Measurements from ENCODE around the gene CPSF2.
"Not testable (repeated sequence)": the region's sequence is repeated elsewhere in the genome, so short reads cannot be mapped to it uniquely, and the experiment has no call there.

CPSF2 gene

DNA sequence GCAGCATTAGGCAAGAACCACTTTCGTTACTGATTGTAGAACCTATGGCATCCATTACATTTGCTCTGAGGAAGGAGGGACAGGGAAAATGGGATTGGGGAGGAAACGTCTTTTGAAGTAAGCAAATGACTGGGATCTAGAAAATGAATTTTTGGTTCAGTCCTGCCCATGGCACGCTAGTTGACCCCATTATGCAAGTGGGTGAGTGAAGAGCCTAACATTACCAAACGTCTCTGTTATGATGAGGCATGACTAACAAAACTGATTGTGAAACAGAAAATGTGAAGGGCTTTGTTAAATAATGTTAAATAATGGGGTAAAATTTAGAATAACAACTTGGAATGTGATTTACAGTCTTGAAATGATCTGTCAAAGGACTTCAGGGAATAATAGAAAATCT, 38.9 kb downstream of the CPSF2 start:
- no peak for DNase-seq

DNA sequence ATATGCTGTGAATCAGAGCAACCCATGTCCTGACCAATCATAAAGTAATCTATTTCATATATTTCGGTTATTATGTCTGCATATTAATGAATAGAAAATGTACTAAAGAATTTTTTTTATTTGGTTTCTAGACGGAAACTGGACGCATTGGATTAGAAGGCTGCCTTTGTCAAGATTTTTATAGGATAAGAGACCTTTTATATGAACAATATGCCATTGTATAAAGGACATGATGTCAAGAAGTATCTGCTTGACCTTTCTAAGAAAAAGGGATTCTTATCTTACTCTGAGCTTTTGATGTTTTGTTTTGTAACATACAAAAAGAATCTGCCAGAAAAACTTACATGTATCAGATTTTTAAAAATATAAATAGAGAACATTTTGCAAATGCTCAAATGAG, 39.8 kb downstream of the CPSF2 start:
- DNase-seq: no peak

DNA sequence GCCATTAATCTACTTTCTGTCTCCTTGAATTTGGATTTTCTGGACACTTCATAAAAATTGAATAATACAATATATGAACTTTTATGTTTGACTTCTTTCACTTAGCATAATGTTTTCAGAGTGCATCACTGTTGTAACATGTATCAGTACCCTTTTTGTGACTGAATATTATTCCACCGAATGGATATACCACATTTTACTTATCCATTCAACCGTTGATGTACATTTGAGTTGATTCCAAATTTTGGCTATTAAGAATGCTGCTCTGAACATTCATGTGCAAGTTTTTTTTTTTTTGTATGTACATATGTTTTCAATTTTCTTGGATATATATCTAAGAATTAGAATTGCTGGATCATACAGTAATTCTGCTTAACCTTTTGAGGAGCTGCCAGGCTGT, 43.2 kb downstream of the CPSF2 start:
- no peak for DNase-seq

DNA sequence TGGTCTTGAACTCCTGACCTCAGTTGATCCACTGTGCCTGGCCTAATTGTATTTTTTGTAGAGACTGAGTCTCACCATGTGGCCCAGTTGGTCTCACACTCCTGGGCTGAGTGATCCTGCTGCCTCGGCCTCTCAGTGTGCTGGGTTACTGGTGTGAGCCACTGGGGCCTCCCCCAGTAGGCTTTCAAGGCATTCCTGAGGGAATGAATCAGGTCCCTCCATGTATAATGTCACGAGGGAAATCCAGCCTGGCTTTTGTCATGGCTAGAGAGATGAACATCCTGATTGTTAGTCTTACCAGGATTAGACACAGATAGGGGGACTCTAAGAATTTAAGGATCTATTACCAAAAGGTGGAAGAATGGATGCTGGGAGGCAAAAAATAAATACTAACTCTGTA, 51.9 kb downstream of the CPSF2 start:
- no peak for DNase-seq

DNA sequence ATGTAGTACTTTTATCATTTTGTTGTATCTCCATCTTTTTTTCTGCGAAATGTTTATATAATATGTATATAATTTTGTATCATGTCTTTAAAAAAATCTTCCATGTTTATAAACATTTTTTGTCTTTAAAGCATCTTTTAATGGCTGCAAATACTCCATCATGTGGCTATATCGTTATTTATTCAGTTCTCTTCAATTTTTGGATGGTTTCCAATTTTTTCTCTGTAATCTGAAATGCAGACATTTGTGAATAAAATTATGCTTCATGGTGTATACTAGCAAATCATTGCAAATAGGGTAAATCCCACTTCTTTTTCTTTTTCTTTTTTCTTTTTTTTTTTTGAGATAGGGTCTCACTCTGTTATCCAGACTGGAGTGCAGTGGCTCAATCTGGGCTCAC, 54.0 kb downstream of the CPSF2 start:
- DNase-seq: no peak

DNA sequence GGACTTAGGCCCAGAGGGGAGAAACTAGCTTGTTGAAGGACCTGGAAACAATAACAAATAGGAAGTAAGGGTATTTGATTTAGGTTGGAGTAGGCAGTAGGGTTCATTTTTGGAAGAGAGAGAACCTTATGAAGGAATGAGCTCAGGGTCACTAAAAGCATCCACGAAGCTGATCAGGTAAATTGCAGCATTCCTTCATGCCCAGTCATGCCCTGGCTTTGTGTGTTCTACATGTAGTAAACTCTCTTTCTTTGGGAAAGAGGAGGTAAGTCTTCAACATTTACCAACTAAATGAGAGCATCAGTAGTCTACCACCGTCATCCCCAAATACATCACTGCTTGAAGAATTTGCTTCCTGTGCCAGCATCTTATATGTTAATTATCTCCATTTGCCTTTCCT, 54.7 kb downstream of the CPSF2 start:
- no peak for DNase-seq

DNA sequence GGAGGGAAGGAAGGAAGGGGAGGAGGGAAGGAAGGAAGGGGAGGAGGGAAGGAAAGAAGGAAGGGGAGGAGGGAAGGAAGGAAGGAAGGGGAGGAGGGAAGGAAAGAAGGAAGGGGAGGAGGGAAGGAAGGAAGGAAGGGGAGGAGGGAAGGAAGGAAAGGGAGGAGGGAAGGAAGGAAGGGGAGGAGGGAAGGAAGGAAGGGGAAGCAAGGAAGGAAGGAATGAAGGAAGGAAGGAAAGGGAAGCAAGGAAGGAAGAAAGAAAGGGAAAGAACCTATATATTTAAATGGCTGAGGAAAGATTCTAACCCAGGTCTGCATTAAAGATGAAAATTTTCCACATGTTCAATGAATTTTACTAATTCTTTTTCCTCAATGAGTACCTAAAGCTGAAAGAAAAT, 57.4 kb downstream of the CPSF2 start:
- DNase-seq: not testable (repeated sequence)

DNA sequence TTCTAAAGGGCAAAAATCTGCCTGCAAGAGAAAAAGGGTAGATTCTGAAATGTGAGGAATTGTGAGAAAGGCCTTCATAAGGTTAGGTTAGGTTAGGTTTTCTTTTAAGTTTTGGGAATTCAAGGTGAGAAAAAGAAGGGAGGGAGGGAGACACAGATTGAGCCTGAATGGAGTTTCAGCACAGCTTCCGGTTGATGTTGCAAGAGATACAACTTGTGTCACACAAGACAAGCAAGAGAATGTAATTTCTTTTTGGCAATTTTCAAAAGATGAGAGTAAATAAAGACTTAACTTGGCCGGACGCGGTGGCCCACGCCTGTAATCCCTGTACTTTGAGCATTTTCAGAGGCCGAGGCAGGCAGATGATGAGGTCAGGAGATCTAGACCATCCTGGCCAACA, 63.8 kb downstream of the CPSF2 start:
- DNase-seq: no peak

DNA sequence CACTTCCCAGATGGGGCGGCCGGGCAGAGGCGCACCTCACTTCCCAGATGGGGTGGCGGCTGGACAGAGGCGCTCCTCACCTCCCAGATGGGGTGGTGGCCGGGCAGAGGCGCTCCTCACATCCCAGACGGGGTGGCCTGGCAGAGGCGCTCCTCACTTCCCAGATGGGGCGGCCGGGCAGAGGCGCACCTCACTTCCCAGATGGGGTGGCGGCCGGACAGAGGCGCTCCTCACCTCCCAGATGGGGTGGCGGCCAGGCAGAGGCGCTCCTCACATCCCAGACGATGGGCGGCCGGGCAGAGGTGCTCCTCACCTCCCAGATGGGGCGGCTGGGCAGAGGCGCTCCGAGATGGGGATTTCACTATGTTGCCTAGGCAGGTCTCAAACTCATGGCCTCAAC, 65.8 kb downstream of the CPSF2 start:
- DNase-seq: not testable (repeated sequence)

DNA sequence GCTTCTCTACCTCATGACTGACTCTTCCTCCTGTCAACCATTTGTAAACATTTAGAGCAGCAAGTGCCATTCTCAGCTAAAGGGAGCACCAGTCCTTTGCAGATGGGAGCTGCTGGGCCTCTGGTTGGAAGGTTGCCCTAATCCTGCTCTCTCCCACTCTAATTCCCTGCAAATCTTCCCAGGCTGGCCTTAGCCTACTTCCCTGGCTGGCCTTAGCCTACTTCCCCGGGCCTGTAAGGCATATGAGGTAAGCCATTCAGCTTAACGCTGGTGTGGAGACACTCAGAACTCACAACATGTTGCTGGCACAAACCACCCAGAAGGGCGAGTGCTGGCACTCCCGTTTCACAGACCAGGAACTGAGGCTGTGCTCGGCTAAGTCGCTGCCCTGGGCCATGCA, 69.0 kb downstream of the CPSF2 start:
- no peak for DNase-seq

DNA sequence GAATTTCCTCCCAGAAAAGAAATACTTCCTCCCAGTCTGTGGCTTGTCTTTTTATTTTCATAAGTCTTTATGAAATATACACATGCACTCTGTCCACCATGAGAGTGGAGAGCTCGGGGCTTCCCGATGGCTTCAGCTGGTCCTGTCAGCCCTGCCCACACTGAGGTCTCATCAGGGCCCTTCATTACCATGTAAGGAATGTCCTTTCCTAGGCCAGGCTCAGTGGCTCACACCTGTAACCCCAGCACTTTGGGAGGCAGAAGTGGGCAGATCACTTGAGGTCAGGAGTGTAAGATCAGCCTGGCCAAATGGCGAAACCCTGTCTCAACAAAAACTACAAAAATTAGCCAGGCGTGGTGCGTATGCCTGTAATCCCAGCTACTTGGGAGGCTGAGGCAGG, 77.0 kb downstream of the CPSF2 start:
- no peak for DNase-seq

DNA sequence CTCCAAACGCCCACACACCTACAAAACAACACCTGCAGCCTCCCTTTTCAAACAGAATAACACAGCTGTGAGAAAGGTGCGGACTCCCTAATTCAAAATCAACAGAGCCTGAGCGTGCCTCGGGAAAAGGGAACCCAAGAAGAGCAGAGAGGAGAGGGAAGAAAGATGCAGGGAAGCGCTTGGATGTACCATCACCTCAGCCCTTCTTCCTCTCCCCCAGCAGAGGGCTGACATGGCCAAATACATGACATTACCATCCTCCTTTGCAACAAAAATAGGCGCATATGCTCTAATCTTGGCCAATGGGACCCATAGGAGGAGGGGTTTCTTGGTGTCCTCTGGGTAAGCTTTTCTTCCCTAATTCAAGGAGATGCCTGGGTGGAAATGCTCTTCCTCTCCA, 78.0 kb downstream of the CPSF2 start:
- DNase-seq: no peak

DNA sequence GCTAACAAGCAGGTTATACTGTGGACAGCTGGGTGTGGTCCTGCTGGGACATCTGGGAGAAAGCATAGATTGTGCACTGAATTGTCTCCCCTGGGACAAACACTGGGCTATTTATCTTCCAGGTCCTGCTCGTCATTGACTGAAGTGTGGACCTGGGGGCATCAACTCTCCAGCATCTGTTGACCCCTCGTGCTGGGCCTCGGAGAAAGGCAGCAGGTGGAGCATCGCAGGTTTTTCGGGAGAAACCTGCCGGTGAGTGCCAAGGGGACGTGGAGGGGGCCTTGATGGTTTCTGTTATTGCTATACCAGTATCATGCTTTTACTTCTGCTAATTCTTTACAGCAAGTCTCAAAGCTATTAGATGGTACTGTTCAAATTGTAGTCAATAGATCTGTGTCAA, 81.3 kb downstream of the CPSF2 start:
- no peak for DNase-seq

DNA sequence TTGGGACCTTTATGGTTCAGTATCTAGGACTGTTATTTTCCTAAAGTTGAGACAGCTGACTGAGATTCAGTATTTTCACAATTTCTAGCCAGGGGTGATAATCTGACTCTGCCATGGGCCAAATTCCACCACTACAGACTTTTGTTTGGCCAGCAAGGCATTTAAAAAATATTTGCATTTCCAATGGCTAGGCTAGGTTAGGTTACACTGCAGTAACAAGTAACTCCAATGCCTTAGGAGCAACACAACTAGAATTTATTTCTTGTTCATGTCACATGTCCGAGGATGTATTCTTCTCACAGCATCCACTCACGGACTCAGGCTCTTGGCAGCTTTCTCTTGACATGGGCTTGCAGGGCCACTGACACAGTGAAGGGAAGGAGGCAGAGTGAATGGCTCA, 83.0 kb downstream of the CPSF2 start:
- no peak for DNase-seq

DNA sequence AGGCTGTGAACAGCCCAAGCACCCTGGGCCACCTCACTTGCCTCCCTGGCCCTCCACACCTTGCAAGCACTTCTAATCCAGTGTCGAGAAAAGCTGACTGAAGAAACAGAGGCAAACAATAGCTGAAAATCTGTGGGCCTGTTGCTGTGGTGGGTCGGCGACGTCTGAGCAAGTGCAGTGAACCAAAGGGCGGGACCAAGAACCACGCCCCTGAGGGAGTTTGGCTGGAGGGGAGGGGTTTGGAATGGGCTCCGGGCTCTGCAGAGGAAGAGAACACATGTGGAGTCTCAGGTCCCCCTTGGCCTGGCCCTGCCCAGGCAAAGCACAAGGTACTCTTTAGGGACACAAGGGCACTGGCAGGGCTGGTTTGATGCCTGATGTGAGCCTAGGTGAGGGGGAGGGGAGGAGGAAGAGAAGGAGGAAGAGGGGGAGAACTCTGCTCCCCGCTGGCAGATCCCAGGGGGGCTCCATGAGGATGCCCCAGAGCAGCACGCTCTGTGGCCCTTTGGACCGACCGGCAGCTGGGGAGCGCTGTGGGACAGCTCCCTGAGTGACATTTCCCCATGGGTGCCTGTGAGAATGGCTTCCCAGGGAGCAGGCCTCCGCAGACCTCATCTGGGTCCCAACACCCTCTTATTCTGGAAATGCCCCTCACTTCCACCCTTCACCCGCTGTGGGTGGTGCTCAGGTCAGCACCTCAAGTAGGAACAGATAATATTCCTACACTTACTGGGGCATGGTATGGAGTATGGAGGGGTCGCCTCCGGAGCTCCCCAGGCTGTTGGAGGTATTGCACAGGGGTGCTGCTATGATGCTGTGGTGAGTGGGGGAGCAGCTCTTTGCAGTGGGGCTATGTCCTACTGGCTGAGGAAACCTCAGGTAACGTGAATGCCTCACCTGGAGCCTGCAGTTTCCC, 85.5 kb downstream of the CPSF2 start:
- no peak for DNase-seq

DNA sequence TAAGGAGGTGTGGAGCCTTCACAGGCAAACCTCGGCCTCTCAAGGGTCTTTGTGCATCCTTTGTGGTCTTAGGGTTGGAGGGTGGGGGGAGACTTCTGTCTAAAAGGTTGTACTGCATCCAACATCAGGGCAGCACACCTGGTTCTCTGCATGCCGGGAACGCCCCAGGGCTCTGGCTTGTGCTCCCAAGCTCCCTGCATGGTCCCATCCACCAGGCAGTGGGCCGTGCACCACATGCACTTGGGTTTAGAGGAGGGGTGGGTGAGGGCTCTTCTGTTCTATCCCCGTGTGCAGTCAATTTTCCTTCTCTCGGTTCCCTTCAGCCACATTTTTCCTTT, 86.1 kb downstream of the CPSF2 start:
- DNase-seq: no peak

DNA sequence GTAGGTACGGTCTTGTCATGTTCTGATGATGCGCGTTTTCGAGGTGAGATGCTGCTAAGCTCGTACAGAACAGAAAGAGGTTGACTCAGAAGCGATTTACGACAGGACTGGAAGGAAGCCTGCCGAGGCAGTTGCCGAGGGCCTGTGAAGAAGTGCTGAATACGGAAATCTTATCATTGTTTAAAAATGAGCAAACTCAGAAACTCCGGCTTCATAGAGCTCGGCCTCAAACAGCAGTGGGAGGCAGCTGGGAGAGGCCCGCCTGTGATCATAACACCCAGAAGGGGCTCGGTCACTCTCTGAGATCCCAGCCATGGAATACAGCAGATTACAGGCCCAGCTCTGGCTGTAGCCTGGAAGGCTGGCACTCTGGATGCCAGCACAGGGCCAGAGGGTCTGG, 87.4 kb downstream of the CPSF2 start:
- DNase-seq: no peak

DNA sequence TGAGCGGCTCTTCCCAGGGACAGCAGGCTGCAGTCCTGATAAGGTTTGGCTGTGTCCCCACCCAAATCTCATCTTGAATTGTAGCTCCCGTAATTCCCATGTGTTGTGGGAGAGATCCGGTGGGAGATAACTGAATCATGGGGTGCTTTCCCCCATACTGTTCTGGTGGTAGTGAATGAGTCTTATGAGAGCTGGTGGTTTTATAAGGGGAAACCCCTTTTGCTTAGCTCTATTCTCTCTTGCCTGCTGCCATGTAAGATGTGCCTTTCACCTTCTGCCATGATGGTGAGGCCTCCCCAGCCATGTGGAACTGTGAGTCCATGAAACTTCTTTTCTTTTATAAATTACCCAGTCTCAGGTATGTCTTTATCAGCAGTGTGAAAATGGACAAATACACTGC, 91.4 kb downstream of the CPSF2 start:
- not testable (repeated sequence) for DNase-seq

DNA sequence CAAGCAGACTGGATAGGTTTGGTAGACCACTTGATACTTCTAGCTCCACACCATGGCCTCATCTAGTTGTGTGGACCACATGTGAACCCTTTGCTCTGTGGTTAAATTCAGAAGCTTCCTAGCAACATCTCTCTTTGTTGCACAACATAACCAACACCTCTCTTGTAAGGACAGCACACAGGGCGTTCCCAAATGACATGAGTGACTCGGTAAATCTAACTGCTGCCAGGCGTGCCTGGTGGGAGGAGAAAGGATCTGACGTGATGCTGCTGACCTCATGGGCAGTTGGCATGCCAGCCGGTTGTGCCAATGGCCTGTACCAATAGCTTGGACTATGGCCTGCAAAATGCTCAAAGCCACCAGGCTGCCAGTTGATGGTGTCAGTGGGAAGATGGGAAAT, 93.8 kb downstream of the CPSF2 start:
- DNase-seq: no peak

DNA sequence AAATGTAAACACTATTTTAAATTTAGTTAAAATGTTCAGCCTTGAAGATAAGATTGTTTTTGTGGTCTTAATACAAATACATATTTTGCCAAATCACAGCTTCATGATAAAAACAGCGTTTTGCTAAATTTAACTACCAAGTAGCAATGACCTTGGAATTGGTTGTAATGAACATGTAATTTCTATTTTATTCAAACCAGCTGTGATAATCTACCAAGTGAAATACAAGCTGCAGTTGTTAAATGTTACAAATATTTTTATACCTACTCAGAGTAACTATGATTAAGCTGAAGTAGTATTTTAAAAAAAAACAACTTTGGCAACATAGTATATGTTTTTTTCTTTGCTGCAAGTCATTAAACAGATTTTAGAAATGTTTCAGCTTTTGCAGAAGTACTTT, 96.2 kb downstream of the CPSF2 start:
- no peak for DNase-seq
